GM21381 (cell line): ENCODE data around the gene ATL3.
"Not testable (repeated sequence)": the region's sequence is repeated elsewhere in the genome, so short reads cannot be mapped to it uniquely, and the experiment has no call there.

Experiments
- ATAC-seq: cut with Tn5 transposase; IDR thresholded peaks from one replicate; pipeline ENCODE4 v1.9.1; 2021; ENCODE audit warnings: mild to moderate bottlenecking, moderate library complexity; ENCODE audit not compliant: unreplicated experiment

ATL3 gene

DNA sequence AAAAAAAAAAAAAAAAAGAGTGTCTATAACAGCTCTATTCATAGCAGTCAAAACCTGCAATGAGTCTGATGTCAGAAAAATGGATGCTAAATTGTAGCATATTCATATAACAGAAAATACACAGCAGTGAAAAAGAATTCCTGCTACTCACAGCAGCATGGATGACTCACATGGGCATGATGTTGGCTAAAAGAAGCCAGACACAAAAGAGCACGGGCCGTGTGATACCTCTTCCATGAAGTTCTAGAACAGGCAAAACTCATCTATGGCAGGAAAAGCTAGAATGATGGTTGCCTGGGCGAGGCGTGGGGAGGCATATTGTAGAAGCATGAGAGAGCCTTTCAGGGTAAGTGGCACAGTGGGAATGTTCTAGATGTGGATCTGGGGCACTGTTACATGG is 75.9 kb downstream of the ATL3 start:
- no peak for ATAC-seq

DNA sequence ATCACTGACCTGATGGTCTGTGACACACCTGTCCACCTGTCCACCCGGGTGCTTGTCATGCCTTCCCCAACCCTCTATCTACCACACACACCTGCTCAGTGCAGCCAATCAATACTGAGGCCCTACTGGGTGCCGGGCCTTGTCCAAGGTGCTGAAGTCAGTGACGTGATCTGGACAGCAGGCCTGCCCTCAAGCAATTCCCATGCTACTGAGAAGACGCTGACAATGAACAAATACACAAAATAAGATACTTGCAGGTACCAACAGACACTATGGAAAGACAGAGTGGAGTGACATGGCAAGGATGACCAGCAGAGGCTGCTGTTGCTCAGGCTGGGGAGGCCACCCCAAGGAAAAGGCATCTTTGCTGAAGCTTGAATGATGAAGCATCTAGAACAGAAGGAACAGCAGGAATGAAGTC is 78.2 kb downstream of the ATL3 start:
- ATAC-seq, result no peak

DNA sequence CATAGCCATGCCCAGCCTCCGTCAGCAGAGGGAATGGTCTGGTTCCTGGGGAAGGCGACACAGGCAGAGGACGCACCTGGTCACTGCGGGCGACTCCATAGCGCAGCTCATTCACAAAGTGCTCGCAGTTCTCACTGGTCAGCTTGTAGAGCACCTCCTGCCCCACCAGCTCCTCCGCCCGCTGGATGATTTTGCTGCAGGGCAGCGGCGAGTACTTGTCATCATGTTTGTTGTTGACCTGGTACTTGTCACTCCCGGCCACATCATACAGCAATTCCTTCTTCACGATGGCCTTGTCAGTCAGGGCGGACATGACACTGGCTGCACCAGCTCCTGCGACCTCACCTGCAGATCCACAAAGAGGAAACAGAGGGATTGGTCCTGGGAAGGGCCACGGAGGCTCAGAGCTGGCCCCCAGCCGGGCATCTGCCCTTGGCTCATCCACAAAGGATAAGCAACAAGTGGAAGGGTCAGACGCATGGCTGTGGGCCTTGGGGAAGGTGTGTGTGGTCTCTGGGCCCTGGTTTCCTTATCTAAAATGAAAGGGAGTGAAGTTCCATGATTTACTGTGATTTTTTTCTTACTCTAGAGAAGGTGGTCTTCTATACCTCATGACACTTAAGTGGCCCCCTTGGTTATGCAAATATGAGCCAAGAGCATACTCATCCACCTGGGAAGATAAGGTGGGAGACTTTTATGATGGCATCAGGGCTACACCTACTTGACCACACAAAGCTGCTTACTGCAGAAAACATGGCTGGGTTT is 81.0 kb downstream of the ATL3 start:
- no peak for ATAC-seq

DNA sequence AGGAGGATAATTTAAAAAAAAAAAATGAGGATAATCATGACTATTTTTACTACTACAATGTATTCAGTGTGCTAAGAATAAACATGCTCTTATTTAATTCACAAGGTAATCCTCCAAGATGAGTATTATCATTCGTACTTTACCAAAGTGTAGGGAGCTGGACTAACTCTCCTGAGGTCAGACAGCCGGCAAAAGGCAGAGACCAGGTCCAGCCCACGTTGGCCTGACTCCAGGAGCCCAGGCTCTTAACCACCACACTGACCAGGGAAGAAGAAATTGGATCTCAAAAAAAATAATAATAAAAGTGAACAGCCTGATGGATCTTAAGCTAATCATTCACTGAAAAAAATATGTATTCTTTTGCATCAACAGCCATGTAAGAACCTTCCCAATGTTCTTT is 82.2 kb downstream of the ATL3 start:
- ATAC-seq, result no peak

- ATAC-seq, result no peak
Observed at GRCh38 chr11:63586451-63587166, 84.6 kb downstream of the ATL3 start.

- no peak for ATAC-seq
Observed at GRCh38 chr11:63583357-63583677, 87.9 kb downstream of the ATL3 start.

- not testable (repeated sequence) for ATAC-seq
Observed at GRCh38 chr11:63581224-63581623, 90.0 kb downstream of the ATL3 start.

DNA sequence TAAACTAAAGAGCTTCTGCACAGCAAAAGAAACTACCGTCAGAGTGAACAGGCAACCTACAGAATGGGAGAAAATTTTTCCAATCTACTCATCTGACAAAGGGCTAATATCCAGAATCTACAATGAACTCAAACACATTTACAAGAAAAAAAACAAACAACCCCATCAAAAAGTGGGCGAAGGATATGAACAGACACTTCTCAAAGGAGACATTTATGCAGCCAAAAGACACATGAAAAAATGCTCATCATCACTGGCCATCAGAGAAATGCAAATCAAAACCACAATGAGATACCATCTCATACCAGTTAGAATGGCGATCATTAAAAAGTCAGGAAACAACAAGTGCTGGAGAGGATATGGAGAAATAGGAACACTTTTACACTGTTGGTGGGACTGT is 92.3 kb downstream of the ATL3 start:
- not testable (repeated sequence) for ATAC-seq

DNA sequence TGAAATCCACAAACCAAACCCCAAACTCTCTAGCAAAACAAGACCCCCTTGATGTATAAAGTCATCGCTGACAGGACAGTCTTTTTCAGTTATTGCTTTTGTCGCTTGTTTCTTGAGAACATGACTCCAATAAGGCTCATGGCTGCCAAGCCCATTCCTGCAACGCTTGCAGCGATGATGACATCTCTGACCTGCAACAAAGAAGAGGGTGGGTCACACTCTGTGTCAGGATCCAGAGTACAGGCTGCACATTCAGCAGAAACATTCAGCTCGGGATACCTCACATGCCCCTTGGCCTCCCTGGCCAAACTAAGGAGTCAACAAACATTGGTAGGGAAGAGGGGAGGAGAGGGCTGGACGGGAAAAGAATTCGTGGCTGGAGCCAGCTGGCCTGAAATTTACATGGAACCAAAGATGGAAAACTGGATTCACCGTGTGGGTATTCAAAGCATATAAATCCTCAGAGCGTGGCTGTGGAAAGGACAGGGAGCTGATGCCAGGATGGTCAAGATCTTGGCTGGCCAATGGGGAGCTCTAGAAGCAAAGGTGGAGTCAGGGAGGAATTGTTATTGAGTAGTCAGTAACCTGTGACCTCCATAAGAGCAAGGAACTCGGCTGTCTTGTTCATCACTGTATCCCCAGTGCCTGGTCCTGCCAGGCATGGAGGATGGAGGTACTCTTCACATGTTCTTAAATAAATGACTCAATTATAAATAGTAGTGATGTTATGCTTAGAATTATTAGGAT is 96.1 kb downstream of the ATL3 start:
- ATAC-seq, result no peak
